GM12878 (cell line): Measurements from ENCODE around the gene VAV2. TPM values are rescaled to one million over a fixed set of nuclear protein-coding genes. Genes with fewer than 3 reads are reported as not detected.

Experiments
- ATAC-seq: fragments of 200-7000 bp; cut with Tn5 transposase; 3 replicates; pipeline ENCODE4 v1.9.1; 2020; ENCODE audit warnings: mild to moderate bottlenecking, moderate library complexity
- BruUV-seq: library from RNA; stranded (reverse); fragments of 400-500 nt; replicated peaks from 2 replicates; lab custom pipeline; 2021; lab: Mats Ljungman, UMichigan
- CTCF ChIA-PET: fragments of 300-600 bp; sonication (Branson Sonifier 250); formaldehyde crosslinking; extraction: SDS; loops from one replicate; lab custom pipeline; 2021; ENCODE audit warnings: inconsistent platforms; lab: Yijun Ruan, JAX
- POLR2A ChIA-PET: fragments of 350-600 bp; formaldehyde crosslinking; extraction: SDS; loops from one replicate; lab custom pipeline; 2021; ENCODE audit warnings: inconsistent platforms; lab: Charles Lee
- RAD21 ChIA-PET: fragments of 300-600 bp; sonication (Branson Sonifier 250); formaldehyde crosslinking; loops from one replicate; lab custom pipeline; 2023; ENCODE audit warnings: antibody characterized with exemption; ENCODE audit not compliant: unreplicated experiment; lab: Charles Lee
- SMC1A ChIA-PET: fragments of 300-600 bp; sonication (Branson Sonifier 250); formaldehyde crosslinking; loops from one replicate; lab custom pipeline; 2023; ENCODE audit not compliant: unreplicated experiment, uncharacterized antibody; lab: Charles Lee
- DNase-seq: peaks from one replicate; pipeline ENCODE4 v3.0.0-alpha.2; 2011; ENCODE audit warnings: low read depth, low spot score
- FAIRE-seq: peaks from 3 replicates; lab custom pipeline; 2011; peaks lifted over from hg19 to GRCh38; lab: Jason Lieb, UNC
- H2AFZ ChIP-seq: 2 replicates; pipeline ENCODE4 v1.6.0; 2011; ENCODE audit warnings: low read depth, low read length, control low read depth; ENCODE audit not compliant: control insufficient read depth
- H3K27ac ChIP-seq: 2 replicates; pipeline ENCODE4 v1.5.1; 2011; ENCODE audit warnings: control low read depth; ENCODE audit not compliant: control insufficient read depth, insufficient read depth
- H3K27me3 ChIP-seq, 2 experiments: replicated peaks in 1 of 2; 2 replicates each; pipeline versions ENCODE4 v1.6.0 to v1.6.1; 2011; ENCODE audit warnings: low read length in 1 of 2; ENCODE audit not compliant: control insufficient read depth in 2 of 2, insufficient read depth in 2 of 2
- H3K36me3 ChIP-seq, 2 experiments: 2 replicates each; pipeline ENCODE4 v1.5.1; 2011; ENCODE audit warnings: low read length in 1 of 2; ENCODE audit not compliant: control insufficient read depth in 2 of 2, insufficient read depth in 2 of 2
- H3K4me1 ChIP-seq: 2 replicates; pipeline ENCODE4 v1.6.1; 2011; ENCODE audit warnings: mild to moderate bottlenecking, low read length, moderate library complexity, mixed read lengths; ENCODE audit not compliant: control insufficient read depth, insufficient read depth
- H3K4me2 ChIP-seq: 2 replicates; pipeline ENCODE4 v1.6.0; 2011; ENCODE audit warnings: control low read depth; ENCODE audit not compliant: control insufficient read depth, insufficient read depth
- H3K4me3 ChIP-seq: fragments of 200-600 bp; sonication (generic); 2 replicates; pipeline ENCODE4 v1.5.1; 2016
- H3K79me2 ChIP-seq: 2 replicates; pipeline ENCODE4 v1.6.0; 2011; ENCODE audit warnings: low read length; ENCODE audit not compliant: control insufficient read depth, insufficient read depth
- H3K9ac ChIP-seq: 2 replicates; pipeline ENCODE4 v1.8.0; 2011; ENCODE audit warnings: low read length, control low read depth, mixed read lengths; ENCODE audit not compliant: control insufficient read depth, insufficient read depth
- H3K9me3 ChIP-seq: replicated peaks from 3 replicates; pipeline ENCODE4 v1.5.1; 2011; ENCODE audit warnings: mild to moderate bottlenecking, low read length; ENCODE audit not compliant: control insufficient read depth, insufficient read depth
- H4K20me1 ChIP-seq: 2 replicates; pipeline ENCODE4 v1.6.0; 2011; ENCODE audit not compliant: control insufficient read depth, insufficient read depth
- CBFB ChIP-seq: IDR thresholded peaks from 2 replicates; pipeline ENCODE4 v1.6.1; 2016; ENCODE audit warnings: antibody characterized with exemption, low read depth
- CBX3 ChIP-seq: fragments of 200-600 bp; sonication (generic); IDR thresholded peaks from 2 replicates; pipeline ENCODE4 v1.6.1; 2016; ENCODE audit warnings: low read depth, borderline replicate concordance
- CEBPB ChIP-seq, 2 experiments: fragments of 150-350 bp in 1 of 2; IDR thresholded peaks; 2 replicates each; pipeline ENCODE4 v1.6.1; 2012 to 2014; ENCODE audit warnings: low read depth in 2 of 2, low read length in 2 of 2, borderline replicate concordance in 1 of 2, inconsistent platforms in 1 of 2
- CEBPZ ChIP-seq: fragments of 150-350 bp; IDR thresholded peaks from 2 replicates; pipeline ENCODE4 v1.6.1; 2016; ENCODE audit warnings: low read depth, low read length
- CREB1 ChIP-seq: IDR thresholded peaks from 2 replicates; pipeline ENCODE4 v1.6.1; 2012; ENCODE audit warnings: low read depth, mild to moderate bottlenecking, inconsistent platforms
- DPF2 ChIP-seq: fragments of 450-650 bp; IDR thresholded peaks from 2 replicates; pipeline ENCODE4 v1.6.1; 2017; ENCODE audit warnings: mild to moderate bottlenecking
- E2F8 ChIP-seq: fragments of 450-650 bp; IDR thresholded peaks from 2 replicates; pipeline ENCODE4 v1.6.1; 2018; ENCODE audit warnings: mild to moderate bottlenecking, low read depth, moderate library complexity; ENCODE audit not compliant: partially characterized antibody
- PAX5 ChIP-seq: IDR thresholded peaks from 2 replicates; pipeline ENCODE4 v1.6.1; 2011; ENCODE audit warnings: low read depth, low read length, borderline replicate concordance
- RCOR1 ChIP-seq: conservative IDR thresholded peaks from 2 replicates; pipeline ENCODE4 v1.6.1; 2012; ENCODE audit warnings: low read depth, low read length, improper control_type of control experiment
- SP1 ChIP-seq: IDR thresholded peaks from one replicate; pipeline ENCODE4 v1.6.1; 2011; ENCODE audit warnings: low read depth, low read length
- TBL1XR1 ChIP-seq: IDR thresholded peaks from 2 replicates; pipeline ENCODE4 v1.6.1; 2012; ENCODE audit warnings: low read depth, low read length, improper control_type of control experiment
- WGBS: methylation state at CpG from one replicate; pipeline ENCODE4 v1.1.6; 2016; ENCODE audit warnings: low lambda C conversion rate; ENCODE audit not compliant: insufficient replicate concordance, insufficient coverage; ENCODE audit errors: missing lambda C conversion rate; 5-methylcytosine and 5-hydroxymethylcytosine counted together
- in situ Hi-C: fragments of 300-500 bp; cut with MboI; formaldehyde crosslinking; loops from 9 replicates; pipeline ENCODE4 v1.14.3; 2018; ENCODE audit warnings: mixed read lengths
- intact Hi-C: fragments of 100-400 bp; cut with micrococcal nuclease; formaldehyde crosslinking; loops from one replicate; pipeline ENCODE4 v1.14.2; 2022; ENCODE audit not compliant: unreplicated experiment
- polyA plus RNA-seq, 11 experiments: library from polyadenylated mRNA; depleted of rRNA in 4 of 11; unstranded in 6 of 11; stranded (reverse) in 5 of 11; fragments of >200 nt; fragmentation: Nextera tagmentation in 4 of 11; fragmentation: Illumina TruSeq in 1 of 11; extraction: Ambion mirVana in 4 of 11; extraction: Trizol in 1 of 11; gene quantifications; 1 replicate in 1 of 11; 2 replicates in 10 of 11; pipeline versions ENCODE4 v1.2.1 to v1.2.3, GENCODE V29; 2011 to 2016; ENCODE audit warnings: inconsistent platforms in 2 of 11, missing spikeins in 2 of 11, low read depth in 1 of 11
- total RNA-seq, 4 experiments: library from RNA; depleted of rRNA in 3 of 4; stranded (reverse); fragments of >200 nt in 3 of 4; fragmentation: Illumina TruSeq in 1 of 4; extraction: Trizol in 1 of 4; gene quantifications; 2 replicates each; pipeline versions ENCODE4 v1.2.1 to v1.2.3, GENCODE V29; 2013 to 2021
- TF ChIP-seq, protein P1 (sequence below): fragments of 450-650 bp; IDR thresholded peaks from 2 replicates; pipeline ENCODE4 v1.6.1; 2017; ENCODE audit warnings: borderline replicate concordance
- TF ChIP-seq, protein P2 (sequence below): fragments of 450-650 bp; conservative IDR thresholded peaks from 2 replicates; pipeline ENCODE4 v1.6.1; 2017; ENCODE audit warnings: mild to moderate bottlenecking, moderate library complexity

The VAV2 gene
- total and polyA plus RNA-seq, 10 of the 15 experiments (the other 5 are each of a cell fraction or from before 2014, with no cell fraction given), result 0.13 to 43.9 (median 16.9) TPM

DNA sequence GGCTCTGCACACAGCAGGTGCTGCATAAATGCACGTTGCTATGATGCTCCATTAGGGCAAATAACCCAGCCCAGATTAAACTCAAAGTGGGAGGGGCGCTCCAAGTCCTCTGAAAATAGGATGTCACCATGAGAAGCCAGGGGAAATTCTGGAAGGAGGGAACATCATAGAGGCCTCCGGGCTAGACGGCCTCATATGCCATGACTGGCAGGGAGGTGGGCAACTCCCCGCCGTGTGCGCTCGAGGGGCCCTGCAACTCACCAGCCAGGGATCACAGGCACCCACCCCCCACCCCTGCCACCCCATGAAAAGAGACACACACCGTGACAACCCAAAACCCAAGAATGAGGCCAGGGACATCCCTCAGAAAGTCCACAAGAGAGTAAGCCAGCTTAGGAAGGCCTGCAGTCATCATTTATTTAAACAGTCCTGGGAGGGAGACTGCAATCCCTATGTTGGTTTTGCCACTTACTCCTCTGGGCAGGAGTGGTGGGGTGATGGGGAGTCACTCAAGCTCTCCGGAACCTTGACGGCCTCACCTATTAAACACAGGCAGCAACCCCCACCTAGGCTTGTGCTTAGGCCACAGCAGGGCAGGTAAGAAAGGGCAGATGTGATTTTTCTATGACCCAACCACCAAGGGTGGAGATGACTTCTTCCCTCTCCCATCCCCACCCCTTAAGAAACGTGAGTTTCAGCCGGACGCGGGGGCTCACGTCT lies 4.0 kb downstream of the VAV2 start (continued):
- TF ChIP-seq CEBPZ (no peak), RCOR1 (no peak), CBFB (no peak), CREB1 (no peak), TBL1XR1 (no peak)
- TF ChIP-seq, all 136 proteins: peak for 0

- no peak overlapping the region for H3K9ac ChIP-seq
- DNase-seq, result no peak
- no peak for FAIRE-seq
- SMC1A ChIA-PET, result no interaction called here
- intact Hi-C loops (no loop called here), in situ Hi-C loops (no loop called here)
- no peak overlapping the region for H3K4me3 ChIP-seq
- no peaks in the 10 kb centered on the region for H3K27me3 ChIP-seq
- H3K4me1 ChIP-seq, result peaks cover 6% of the 10 kb centered on the region
- H3K4me2 ChIP-seq, result peak overlapping the region; percentile 62; the same call in 1 of the 2 replicates
- H3K27ac ChIP-seq, result no peak overlapping the region
- POLR2A ChIA-PET, result interaction anchor here (0.6 kb wide), 1 partner anchor 19 kb away, joined by 3 read pairs; no protein-coding TSS in a partner anchor
- ATAC-seq, result no peak
- no peaks in the 10 kb centered on the region; a peak in 3 of 4 replicates for H3K36me3 ChIP-seq
- RAD21 ChIA-PET, result no interaction called here
- peaks cover 6% of the 10 kb centered on the region; the same call in 1 of the 2 replicates for H4K20me1 ChIP-seq
- no TSS peak for BruUV-seq
- no peak overlapping the region for H2AFZ ChIP-seq
- CTCF ChIA-PET, result no interaction called here
- 87% methylated on average over 14 of the region's 14 CpGs for WGBS
- no peaks in the 10 kb centered on the region for H3K9me3 ChIP-seq
- H3K79me2 ChIP-seq, result peaks cover 89% of the 10 kb centered on the region
- TF ChIP-seq CBX3 (no peak), CEBPB (IDR thresholded peaks at IDR 0.05; ENCODE audit: borderline replicate concordance in 1 of 2, low read depth in 2 of 2, low read length in 2 of 2) (no peak), SP1 (no peak), E2F8 (no peak), CBFB (no peak), DPF2 (no peak), PAX5 (no peak)
- TF ChIP-seq, protein P1, sequence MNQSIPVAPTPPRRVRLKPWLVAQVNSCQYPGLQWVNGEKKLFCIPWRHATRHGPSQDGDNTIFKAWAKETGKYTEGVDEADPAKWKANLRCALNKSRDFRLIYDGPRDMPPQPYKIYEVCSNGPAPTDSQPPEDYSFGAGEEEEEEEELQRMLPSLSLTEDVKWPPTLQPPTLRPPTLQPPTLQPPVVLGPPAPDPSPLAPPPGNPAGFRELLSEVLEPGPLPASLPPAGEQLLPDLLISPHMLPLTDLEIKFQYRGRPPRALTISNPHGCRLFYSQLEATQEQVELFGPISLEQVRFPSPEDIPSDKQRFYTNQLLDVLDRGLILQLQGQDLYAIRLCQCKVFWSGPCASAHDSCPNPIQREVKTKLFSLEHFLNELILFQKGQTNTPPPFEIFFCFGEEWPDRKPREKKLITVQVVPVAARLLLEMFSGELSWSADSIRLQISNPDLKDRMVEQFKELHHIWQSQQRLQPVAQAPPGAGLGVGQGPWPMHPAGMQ, result no peak
- TF ChIP-seq, protein P2, sequence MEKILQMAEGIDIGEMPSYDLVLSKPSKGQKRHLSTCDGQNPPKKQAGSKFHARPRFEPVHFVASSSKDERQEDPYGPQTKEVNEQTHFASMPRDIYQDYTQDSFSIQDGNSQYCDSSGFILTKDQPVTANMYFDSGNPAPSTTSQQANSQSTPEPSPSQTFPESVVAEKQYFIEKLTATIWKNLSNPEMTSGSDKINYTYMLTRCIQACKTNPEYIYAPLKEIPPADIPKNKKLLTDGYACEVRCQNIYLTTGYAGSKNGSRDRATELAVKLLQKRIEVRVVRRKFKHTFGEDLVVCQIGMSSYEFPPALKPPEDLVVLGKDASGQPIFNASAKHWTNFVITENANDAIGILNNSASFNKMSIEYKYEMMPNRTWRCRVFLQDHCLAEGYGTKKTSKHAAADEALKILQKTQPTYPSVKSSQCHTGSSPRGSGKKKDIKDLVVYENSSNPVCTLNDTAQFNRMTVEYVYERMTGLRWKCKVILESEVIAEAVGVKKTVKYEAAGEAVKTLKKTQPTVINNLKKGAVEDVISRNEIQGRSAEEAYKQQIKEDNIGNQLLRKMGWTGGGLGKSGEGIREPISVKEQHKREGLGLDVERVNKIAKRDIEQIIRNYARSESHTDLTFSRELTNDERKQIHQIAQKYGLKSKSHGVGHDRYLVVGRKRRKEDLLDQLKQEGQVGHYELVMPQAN, result no peak
These were observed 4.7 kb downstream of the VAV2 start for GRCh38 chr9:133987446-133987788.
